CD4-positive, alpha-beta T cell (primary cell): ENCODE measurements around the gene APOA4. TPM values are rescaled to one million over a fixed set of nuclear protein-coding genes. Genes with fewer than 3 reads are reported as not detected.

Source experiments
- ATAC-seq: fragments of 200-7000 bp; cut with Tn5 transposase; one replicate; pipeline ENCODE4 v1.10.0; 2022; ENCODE audit warnings: mild to moderate bottlenecking; ENCODE audit not compliant: poor library complexity
- CTCF ChIA-PET: fragments of 350-600 bp; sonication (Branson Sonifier 250); formaldehyde crosslinking; loops from one replicate; lab custom pipeline; 2021; ENCODE audit warnings: antibody characterized with exemption, inconsistent platforms; lab: Charles Lee
- POLR2A ChIA-PET: fragments of 350-600 bp; sonication (Branson Sonifier 250); formaldehyde crosslinking; loops from one replicate; lab custom pipeline; 2021; ENCODE audit warnings: antibody characterized with exemption, inconsistent platforms; lab: Charles Lee
- DNase-seq, 14 experiments: peaks; one replicate each; pipeline ENCODE4 v3.0.0-alpha.2; 2013 to 2020; ENCODE audit warnings: mixed read lengths in 2 of 14
- H3K27ac ChIP-seq, 2 donors: one replicate each; pipeline versions ENCODE4 v1.5.1 to v1.7.0; 2013; ENCODE audit warnings: low read length in 2 of 2, low read depth in 1 of 2, mild to moderate bottlenecking in 1 of 2
- H3K27me3 ChIP-seq, 2 experiments: 1 replicate in 1 of 2; 2 replicates in 1 of 2; pipeline versions ENCODE4 v1.6.1 to v1.7.0; 2013; ENCODE audit warnings: low read length in 2 of 2, control low read depth in 1 of 2, mild to moderate bottlenecking in 1 of 2, moderate library complexity in 1 of 2; ENCODE audit not compliant: insufficient read depth in 2 of 2, control insufficient read depth in 1 of 2
- H3K36me3 ChIP-seq: one replicate; pipeline ENCODE4 v1.6.1; 2013; ENCODE audit warnings: low read length, control low read depth; ENCODE audit not compliant: insufficient read depth
- H3K4me1 ChIP-seq: one replicate; pipeline ENCODE4 v1.6.1; 2013; ENCODE audit warnings: low read length, control low read depth; ENCODE audit not compliant: insufficient read depth
- H3K4me3 ChIP-seq: one replicate; pipeline ENCODE4 v1.5.1; 2013; ENCODE audit warnings: mild to moderate bottlenecking, low read length, moderate library complexity
- H3K9me3 ChIP-seq, 2 experiments: 1 replicate in 1 of 2; 2 replicates in 1 of 2; pipeline versions ENCODE4 v1.6.1 to v1.7.0; 2013; ENCODE audit warnings: low read length in 2 of 2, mild to moderate bottlenecking in 2 of 2, control low read depth in 1 of 2, moderate library complexity in 1 of 2; ENCODE audit not compliant: control insufficient read depth in 1 of 2, insufficient read depth in 1 of 2
- H3K27ac Mint-ChIP-seq: one replicate; pipeline ENCODE4 v1.8.0; 2020; ENCODE audit warnings: mixed read lengths
- H3K27me3 Mint-ChIP-seq: one replicate; pipeline ENCODE4 v1.8.0; 2021; ENCODE audit warnings: mixed read lengths
- H3K36me3 Mint-ChIP-seq: one replicate; pipeline ENCODE4 v1.8.0; 2021; ENCODE audit warnings: low read depth, mixed read lengths
- H3K4me1 Mint-ChIP-seq: one replicate; pipeline ENCODE4 v1.8.0; 2021; ENCODE audit warnings: low read depth, mixed read lengths
- H3K4me3 Mint-ChIP-seq: one replicate; pipeline ENCODE4 v1.8.0; 2020; ENCODE audit warnings: mild to moderate bottlenecking, mixed read lengths
- H3K9me3 Mint-ChIP-seq: one replicate; pipeline ENCODE4 v1.8.0; 2020; ENCODE audit warnings: mixed read lengths
- intact Hi-C, 2 experiments: fragments of 100-400 bp; cut with DNase I in 1 of 2; cut with micrococcal nuclease in 1 of 2; formaldehyde crosslinking; loops; one replicate each; pipeline versions ENCODE4 v1.15.1 to v1.9.0; 2023 to 2025; cut with DNase I, micrococcal nuclease
- total RNA-seq, 174 experiments: library from RNA in 2 of 174; stranded (reverse) in 2 of 174; gene quantifications; one replicate each; pipeline ENCODE4 v1.2.3 and lab custom pipeline; 2021 to 2026
- TF ChIP-seq, protein P1 (sequence below): fragments of 200-600 bp; IDR thresholded peaks from one replicate; pipeline ENCODE4 v1.8.0; 2022; ENCODE audit warnings: antibody characterized with exemption, mild to moderate bottlenecking

APOA4 gene
- total RNA-seq, 2 experiments from 2014 or later: not detected

DNA sequence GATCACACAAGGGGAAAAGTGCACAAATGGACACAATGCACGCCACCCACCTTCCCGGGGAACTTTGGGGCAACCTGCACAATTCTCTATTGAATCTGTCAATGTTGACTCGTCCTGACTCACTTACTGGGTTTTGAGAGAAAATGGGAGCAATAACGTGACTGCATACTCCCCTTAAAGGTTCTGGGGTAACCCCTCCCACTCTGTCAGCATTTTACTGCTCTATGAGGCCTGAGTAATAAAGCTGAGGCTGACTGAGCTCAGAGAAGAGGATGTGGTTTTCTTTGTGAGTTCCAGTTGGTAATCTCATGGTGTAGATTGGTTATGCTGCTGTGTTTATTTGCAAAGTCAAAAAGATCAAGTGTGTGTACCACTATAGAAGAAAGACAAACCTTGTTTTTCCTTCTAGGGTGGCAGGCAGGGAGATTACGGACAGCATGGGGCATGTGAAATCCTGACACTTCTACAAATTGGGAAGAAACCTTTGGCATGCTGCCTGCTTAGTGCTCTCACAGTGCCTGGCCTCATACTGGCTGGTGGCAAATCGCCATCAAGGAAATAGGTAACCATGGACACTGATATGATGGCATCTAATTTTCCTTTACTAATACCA, 30.5 kb upstream of the APOA4 start:
- peaks cover 74% of the 10 kb centered on the region for H3K4me1 Mint-ChIP-seq
- Histone ChIP-seq H3K27me3 (no peaks in the 10 kb centered on the region), H3K9me3 (no peaks in the 10 kb centered on the region), H3K36me3 (peaks cover 25% of the 10 kb centered on the region), H3K27ac (peak overlapping the region; percentile 69 to 82), H3K4me1 (peaks cover 68% of the 10 kb centered on the region), H3K4me3 (peak overlapping the region; percentile 13)
- no peaks in the 10 kb centered on the region for H3K27me3 Mint-ChIP-seq
- peak; percentile 95 for ATAC-seq
- TF ChIP-seq, protein P1, sequence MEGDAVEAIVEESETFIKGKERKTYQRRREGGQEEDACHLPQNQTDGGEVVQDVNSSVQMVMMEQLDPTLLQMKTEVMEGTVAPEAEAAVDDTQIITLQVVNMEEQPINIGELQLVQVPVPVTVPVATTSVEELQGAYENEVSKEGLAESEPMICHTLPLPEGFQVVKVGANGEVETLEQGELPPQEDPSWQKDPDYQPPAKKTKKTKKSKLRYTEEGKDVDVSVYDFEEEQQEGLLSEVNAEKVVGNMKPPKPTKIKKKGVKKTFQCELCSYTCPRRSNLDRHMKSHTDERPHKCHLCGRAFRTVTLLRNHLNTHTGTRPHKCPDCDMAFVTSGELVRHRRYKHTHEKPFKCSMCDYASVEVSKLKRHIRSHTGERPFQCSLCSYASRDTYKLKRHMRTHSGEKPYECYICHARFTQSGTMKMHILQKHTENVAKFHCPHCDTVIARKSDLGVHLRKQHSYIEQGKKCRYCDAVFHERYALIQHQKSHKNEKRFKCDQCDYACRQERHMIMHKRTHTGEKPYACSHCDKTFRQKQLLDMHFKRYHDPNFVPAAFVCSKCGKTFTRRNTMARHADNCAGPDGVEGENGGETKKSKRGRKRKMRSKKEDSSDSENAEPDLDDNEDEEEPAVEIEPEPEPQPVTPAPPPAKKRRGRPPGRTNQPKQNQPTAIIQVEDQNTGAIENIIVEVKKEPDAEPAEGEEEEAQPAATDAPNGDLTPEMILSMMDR: no peak
- ChIA-PET CTCF (interaction anchor here (1.6 to 2.2 kb wide), 3 partner anchors 18 to 373 kb away, joined by 4 to 9 read pairs (median 5); partner anchors contain the start of gene APOA5), POLR2A (interaction anchor here (0.6 to 7.0 kb wide), 23 partner anchors 8 to 325 kb away, joined by 3 to 76 read pairs (median 3); partner anchors contain the start of genes APOA1, APOA5, PAFAH1B2 and SIDT2)
- no peaks in the 10 kb centered on the region for H3K9me3 Mint-ChIP-seq
- peak in 12 of 14 experiments; percentile 15 to 93 (median 52) for DNase-seq
- peak overlapping the region; percentile 18 for H3K4me3 Mint-ChIP-seq
- intact Hi-C loops: loop anchor here (5.0 to 10.0 kb wide), 3 partner anchors 61 to 71 kb away; partner anchors contain the start of genes APOA5 (in 1 of the 2) and ZPR1 (in 1 of the 2)
- peak overlapping the region; percentile 82 for H3K27ac Mint-ChIP-seq
- peaks cover 29% of the 10 kb centered on the region for H3K36me3 Mint-ChIP-seq

DNA sequence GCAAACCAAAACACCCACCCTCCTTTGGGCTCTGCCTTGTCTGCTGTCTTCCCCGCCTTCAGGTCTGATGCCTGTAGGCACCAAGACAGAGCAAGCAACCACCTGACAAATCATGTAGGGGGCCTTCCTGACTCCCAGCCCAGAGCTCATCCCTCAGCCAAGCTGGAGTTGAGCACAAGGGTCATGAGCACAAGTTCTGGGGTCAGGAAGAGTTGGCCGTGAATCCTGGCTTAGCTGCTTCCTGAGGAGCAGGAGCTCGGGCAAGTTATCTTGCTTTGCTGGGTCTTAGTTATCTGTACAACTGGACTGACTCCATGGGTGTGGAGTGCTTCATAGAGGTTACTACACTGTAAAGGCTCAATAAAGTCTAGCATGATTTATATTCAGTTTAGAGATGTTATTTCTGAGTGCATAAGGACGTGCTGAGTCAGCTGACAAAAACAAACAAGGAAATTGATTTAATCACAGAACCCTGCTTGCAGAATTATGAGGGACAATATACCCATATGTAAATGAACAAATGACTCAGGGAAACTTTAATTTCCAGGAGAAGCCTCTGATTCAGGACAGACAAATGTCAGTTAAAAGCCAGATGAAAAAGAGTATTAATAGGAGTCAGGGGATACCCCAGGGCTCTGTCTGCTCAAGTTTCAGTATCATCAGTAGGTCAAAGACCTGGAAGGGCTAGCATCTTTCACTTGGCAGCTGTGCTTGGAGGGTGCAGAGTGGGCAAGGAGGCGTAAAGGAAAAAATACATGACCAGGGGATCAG, 29.3 kb upstream of the APOA4 start:
- Histone ChIP-seq H3K36me3 (peaks cover 22% of the 10 kb centered on the region), H3K9me3 (no peaks in the 10 kb centered on the region), H3K27me3 (no peaks in the 10 kb centered on the region), H3K27ac (peak overlapping the region; percentile 57 to 62), H3K4me1 (peaks cover 68% of the 10 kb centered on the region), H3K4me3 (peak overlapping the region; percentile 0)
- Mint-ChIP-seq H3K27ac (peak overlapping the region; percentile 82), H3K4me1 (peaks cover 74% of the 10 kb centered on the region), H3K9me3 (no peaks in the 10 kb centered on the region), H3K36me3 (peaks cover 23% of the 10 kb centered on the region), H3K27me3 (no peaks in the 10 kb centered on the region), H3K4me3 (peak overlapping the region; percentile 69)
- TF ChIP-seq, protein P1: no peak
- POLR2A ChIA-PET: interaction anchor here (0.6 to 7.0 kb wide), 14 partner anchors 8 to 326 kb away, joined by 3 to 76 read pairs (median 4); partner anchors contain the start of genes APOA1, APOA5, SIDT2 and SIK3
- intact Hi-C loops: loop anchor here (5.0 to 10.0 kb wide), 3 partner anchors 60 to 72 kb away; partner anchors contain the start of genes APOA5 (in 1 of the 2) and ZPR1 (in 1 of the 2)
- CTCF ChIA-PET: interaction anchor here (0.8 to 2.0 kb wide), 3 partner anchors 11 to 374 kb away, joined by 3 to 9 read pairs (median 5); no protein-coding TSS in a partner anchor
- DNase-seq (no peak), ATAC-seq (no peak)

DNA sequence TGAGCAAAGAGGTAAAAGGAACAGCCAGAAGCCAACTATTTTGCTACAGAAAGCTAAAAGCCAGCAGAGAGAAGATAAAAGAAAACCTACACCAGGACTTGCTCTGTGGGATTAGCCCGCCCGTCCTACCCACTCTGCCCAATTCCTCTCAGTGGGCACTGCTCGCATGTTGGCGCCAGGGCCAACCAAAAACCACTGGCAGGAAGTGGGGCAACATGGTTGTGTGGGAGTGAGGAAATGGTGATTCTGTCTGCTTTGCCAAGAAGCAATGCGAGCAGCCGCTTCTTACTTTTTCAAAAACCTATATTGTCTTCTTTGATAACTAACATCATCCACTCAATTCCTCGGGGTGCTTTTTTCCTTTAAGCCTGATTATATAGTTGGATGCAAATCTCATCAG, 28.5 kb upstream of the APOA4 start:
- ATAC-seq (peak; percentile 25), DNase-seq (peak in 11 of 14 experiments; percentile 13 to 84 (median 48))
- Mint-ChIP-seq H3K27me3 (no peaks in the 10 kb centered on the region), H3K36me3 (peaks cover 25% of the 10 kb centered on the region), H3K27ac (peak overlapping the region; percentile 82), H3K4me1 (peaks cover 67% of the 10 kb centered on the region), H3K4me3 (peak overlapping the region; percentile 69), H3K9me3 (no peaks in the 10 kb centered on the region)
- H3K36me3 ChIP-seq: peaks cover 24% of the 10 kb centered on the region
- intact Hi-C loops: loop anchor here (2.0 to 10.0 kb wide), 4 partner anchors 15 to 73 kb away; partner anchors contain the start of genes APOA1 (in 1 of the 2), APOA5 (in 1 of the 2) and ZPR1 (in 1 of the 2)
- H3K27ac ChIP-seq: peak overlapping the region; percentile 57 to 62
- H3K9me3 ChIP-seq: no peaks in the 10 kb centered on the region
- ChIA-PET CTCF (interaction anchor here (1.3 to 2.0 kb wide), 2 partner anchors 16 to 375 kb away, joined by 5 to 6 read pairs; no protein-coding TSS in a partner anchor), POLR2A (interaction anchor here (1.0 to 7.0 kb wide), 9 partner anchors 14 to 327 kb away, joined by 3 to 76 read pairs (median 4); partner anchors contain the start of genes APOA1, APOA5, SIDT2 and SIK3)
- no peaks in the 10 kb centered on the region for H3K27me3 ChIP-seq
- peak overlapping the region; percentile 0 for H3K4me3 ChIP-seq
- TF ChIP-seq, protein P1: no peak
- H3K4me1 ChIP-seq: peaks cover 66% of the 10 kb centered on the region
